ENCODE data around the gene SYT9.

Gene SYT9

DNA sequence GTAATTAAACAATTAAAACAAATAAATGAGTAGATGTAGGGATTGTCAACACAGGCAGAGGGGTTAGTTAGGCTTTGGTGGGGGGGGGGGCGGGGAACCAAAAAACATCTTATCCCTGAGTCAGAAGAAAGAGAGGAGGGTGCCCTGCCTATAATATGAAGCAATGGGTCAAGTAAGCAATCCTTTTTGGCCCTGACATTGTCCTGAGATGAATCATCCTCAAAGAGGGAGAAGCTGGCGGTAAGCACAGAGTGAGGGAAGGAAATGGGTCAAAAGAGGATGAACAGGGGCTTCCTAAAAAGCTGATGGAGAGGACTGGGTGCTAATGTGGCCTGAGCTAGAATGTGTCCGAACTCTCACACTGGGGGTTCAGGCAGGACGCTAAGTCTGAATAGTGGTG, 238.3 kb downstream of the SYT9 start:
- no peak overlapping the region for H3K4me3 ChIP-seq (replicated peaks; ENCODE audit: low read depth, low read length)
- no peak for DNase-seq (ENCODE audit: extremely low read depth, low read depth)
- TF ChIP-seq, protein P1, sequence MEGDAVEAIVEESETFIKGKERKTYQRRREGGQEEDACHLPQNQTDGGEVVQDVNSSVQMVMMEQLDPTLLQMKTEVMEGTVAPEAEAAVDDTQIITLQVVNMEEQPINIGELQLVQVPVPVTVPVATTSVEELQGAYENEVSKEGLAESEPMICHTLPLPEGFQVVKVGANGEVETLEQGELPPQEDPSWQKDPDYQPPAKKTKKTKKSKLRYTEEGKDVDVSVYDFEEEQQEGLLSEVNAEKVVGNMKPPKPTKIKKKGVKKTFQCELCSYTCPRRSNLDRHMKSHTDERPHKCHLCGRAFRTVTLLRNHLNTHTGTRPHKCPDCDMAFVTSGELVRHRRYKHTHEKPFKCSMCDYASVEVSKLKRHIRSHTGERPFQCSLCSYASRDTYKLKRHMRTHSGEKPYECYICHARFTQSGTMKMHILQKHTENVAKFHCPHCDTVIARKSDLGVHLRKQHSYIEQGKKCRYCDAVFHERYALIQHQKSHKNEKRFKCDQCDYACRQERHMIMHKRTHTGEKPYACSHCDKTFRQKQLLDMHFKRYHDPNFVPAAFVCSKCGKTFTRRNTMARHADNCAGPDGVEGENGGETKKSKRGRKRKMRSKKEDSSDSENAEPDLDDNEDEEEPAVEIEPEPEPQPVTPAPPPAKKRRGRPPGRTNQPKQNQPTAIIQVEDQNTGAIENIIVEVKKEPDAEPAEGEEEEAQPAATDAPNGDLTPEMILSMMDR (IDR thresholded peaks at IDR 0.05; ENCODE audit: low read depth, low read length, missing control alignments): no peak

DNA sequence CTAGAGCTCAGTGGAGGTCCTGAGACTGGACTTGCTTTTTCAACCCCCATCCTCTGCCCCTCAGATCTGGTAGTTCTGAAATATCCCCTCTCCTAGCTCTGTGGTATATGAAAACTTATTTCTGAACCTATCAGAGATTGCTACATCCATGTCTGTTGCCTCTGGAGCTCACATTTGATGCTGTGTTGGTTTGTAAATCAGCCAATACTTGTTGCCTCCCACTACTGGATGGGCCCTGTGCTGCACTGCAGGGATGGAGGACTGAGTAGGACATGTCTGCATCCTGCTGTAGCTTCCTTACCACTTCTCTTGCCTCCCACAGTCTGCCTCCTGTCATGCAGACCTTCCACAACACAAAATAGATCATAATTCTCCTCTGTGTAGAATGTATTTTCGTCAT, 238.8 kb downstream of the SYT9 start:
- no peak for DNase-seq (ENCODE audit: extremely low read depth, low read depth)
- H3K4me3 ChIP-seq (replicated peaks; ENCODE audit: low read depth, low read length): no peak overlapping the region
- TF ChIP-seq, protein P1 (IDR thresholded peaks at IDR 0.05; ENCODE audit: low read depth, low read length, missing control alignments): no peak

DNA sequence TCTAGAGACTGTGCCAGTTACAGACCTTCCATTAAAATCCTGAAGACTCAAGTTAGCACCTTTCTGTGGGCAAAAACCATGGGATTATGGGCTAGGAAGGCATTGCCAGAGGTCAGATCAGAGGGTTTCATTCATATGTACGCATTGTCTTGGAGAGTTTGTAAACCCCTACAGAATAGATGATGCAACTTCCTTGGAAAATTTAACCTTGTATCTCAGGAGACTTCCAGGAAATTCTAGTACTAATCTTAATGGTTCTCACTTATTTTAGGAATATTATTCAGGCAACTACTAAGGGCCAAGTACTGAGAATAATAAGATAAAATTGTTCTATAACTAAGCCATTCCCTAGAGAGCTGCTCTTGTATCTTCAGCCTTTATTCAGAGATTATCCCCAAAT, 240.5 kb downstream of the SYT9 start:
- TF ChIP-seq, protein P1 (IDR thresholded peaks at IDR 0.05; ENCODE audit: low read depth, low read length, missing control alignments): no peak
- no peak overlapping the region for H3K4me3 ChIP-seq (replicated peaks; ENCODE audit: low read depth, low read length)
- no peak for DNase-seq (ENCODE audit: extremely low read depth, low read depth)

DNA sequence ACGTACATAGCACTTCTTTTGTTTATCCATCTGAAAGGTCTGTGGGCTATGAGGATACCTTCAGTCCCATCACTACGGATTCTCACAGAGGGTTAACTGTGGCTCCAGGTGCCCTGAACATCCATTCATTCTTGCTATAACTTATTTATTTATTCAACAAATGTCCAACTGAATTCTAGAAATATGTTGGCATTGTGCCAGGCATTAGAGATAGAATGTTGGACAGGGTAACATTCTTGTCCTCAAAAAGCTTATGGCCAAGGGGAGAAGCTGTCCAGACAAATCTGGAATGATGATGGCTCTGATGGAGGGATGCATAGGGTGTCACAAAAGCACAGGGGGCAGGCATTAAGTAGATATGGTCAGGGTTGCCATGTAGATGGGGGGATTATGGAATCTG, 242.0 kb downstream of the SYT9 start:
- H3K4me3 ChIP-seq (replicated peaks; ENCODE audit: low read depth, low read length): no peak overlapping the region
- TF ChIP-seq, protein P1 (IDR thresholded peaks at IDR 0.05; ENCODE audit: low read depth, low read length, missing control alignments): no peak
- DNase-seq (ENCODE audit: extremely low read depth, low read depth): no peak

DNA sequence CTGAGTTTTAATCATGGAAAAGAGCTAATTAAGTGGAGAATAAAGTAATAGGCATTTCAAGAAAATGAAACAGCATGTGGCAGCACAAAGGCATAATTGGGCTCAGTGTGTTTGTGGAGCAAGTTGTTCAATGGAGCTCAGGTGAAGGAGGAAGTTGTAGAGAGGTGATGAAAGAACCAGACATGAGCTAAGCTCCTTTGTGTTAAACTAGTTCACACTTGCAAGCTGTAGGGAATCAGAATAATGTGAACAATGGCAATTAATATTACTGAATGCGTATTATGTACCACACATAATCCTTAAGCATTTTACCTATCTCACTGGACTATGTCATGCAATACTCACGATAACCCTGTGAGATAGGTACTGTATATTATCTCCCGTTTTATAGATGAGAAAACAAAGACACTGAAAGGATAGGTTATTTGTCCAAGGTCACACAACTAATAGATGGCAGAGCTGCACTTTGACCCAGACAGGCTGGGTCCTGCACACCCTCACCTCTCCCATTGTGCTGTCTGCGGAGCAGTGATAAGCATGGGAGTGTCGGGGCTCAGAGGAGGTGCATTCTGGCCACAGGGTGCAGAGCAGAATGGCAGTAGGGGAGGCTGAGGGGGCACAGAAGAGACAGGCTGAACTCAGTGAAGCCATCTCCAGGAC, 242.5 kb downstream of the SYT9 start:
- no peak overlapping the region for H3K4me3 ChIP-seq (replicated peaks; ENCODE audit: low read depth, low read length)
- no peak for DNase-seq (ENCODE audit: extremely low read depth, low read depth)
- TF ChIP-seq, protein P1 (IDR thresholded peaks at IDR 0.05; ENCODE audit: low read depth, low read length, missing control alignments): no peak

DNA sequence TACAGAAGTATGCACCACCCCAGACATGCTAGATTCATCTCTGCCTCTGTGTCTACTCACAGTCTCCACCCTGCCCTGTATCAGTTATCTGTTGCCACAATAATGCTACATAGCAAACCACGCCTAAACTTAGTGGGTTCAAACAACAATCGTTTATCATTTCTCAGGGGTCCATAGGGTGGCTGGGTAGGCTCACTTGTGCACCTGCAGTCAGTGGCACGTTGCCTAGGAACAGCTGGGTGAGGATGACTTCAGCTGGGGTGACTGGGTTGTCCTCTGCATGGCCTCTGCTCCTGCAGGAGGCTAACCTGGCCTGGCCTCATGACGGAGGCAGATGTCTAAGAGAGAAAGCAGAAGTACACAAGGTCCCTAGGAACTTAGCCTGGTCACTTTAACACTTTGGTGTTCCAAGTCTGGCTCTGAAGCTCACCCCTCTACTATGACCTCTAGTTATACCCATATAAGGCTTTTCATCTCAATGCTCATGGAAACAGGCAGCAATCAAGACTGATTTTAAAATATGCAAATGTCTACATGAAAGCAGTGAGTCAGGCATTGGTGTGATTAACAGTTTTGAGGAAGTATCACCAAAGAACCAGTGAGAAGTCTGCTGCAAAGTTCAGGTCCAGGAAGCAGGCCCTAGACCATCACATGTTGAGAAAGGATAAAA, 244.3 kb downstream of the SYT9 start:
- H3K4me3 ChIP-seq (replicated peaks; ENCODE audit: low read depth, low read length): no peak overlapping the region
- TF ChIP-seq, protein P1 (IDR thresholded peaks at IDR 0.05; ENCODE audit: low read depth, low read length, missing control alignments): no peak
- no peak for DNase-seq (ENCODE audit: extremely low read depth, low read depth)
